Thoracic aorta (tissue), 2 donors: ENCODE results near the gene NRXN2. TPM values are rescaled to one million over a fixed set of nuclear protein-coding genes. Genes with fewer than 3 reads are reported as not detected.

Source experiments
- ATAC-seq: fragments of 150-250 bp; one replicate; pipeline ENCODE4 v1.8.0; 2017; ENCODE audit warnings: low read depth; ENCODE audit not compliant: insufficient number of reproducible peaks, low FRiP score
- DNase-seq: peaks from one replicate; pipeline ENCODE4 v3.0.0-alpha.2; 2020; ENCODE audit warnings: low spot score
- H3K27ac ChIP-seq, 2 donors: fragments of 200-600 bp; sonication (generic); 1 replicate in 1 of 2; 2 replicates in 1 of 2; pipeline ENCODE4 v1.5.1; 2016; ENCODE audit warnings: mild to moderate bottlenecking in 2 of 2, moderate library complexity in 2 of 2
- H3K27me3 ChIP-seq: fragments of 200-600 bp; sonication (generic); replicated peaks from 2 replicates; pipeline ENCODE4 v1.6.0; 2016; ENCODE audit warnings: mild to moderate bottlenecking; ENCODE audit not compliant: insufficient read depth
- H3K36me3 ChIP-seq: fragments of 200-600 bp; sonication (generic); one replicate; pipeline ENCODE4 v1.5.1; 2016
- H3K4me1 ChIP-seq, 2 donors: fragments of 200-600 bp; sonication (generic); 1 replicate in 1 of 2; 2 replicates in 1 of 2; pipeline versions ENCODE4 v1.5.1 to v1.6.0; 2016; ENCODE audit warnings: low read depth in 2 of 2, mild to moderate bottlenecking in 1 of 2; ENCODE audit not compliant: control insufficient read depth in 1 of 2
- H3K4me3 ChIP-seq: fragments of 200-600 bp; sonication (generic); 2 replicates; pipeline ENCODE4 v1.5.1; 2016; ENCODE audit warnings: mild to moderate bottlenecking
- H3K9me3 ChIP-seq: fragments of 200-600 bp; sonication (generic); 2 replicates; pipeline ENCODE4 v1.5.1; 2016
- total RNA-seq, 2 donors: library from RNA; depleted of rRNA; stranded (reverse); fragments of >200 nt; gene quantifications; one replicate each; pipeline versions ENCODE4 v1.1.0 to v1.2.3, GENCODE V29; 2016
- TF ChIP-seq, protein P1 (sequence below): fragments of 200-600 bp; sonication (generic); IDR thresholded peaks from one replicate; pipeline ENCODE4 v1.5.1; 2019; ENCODE audit warnings: antibody characterized with exemption

Gene NRXN2
- total RNA-seq, 2 donors from 2014 or later: 40.3 to 41.3 TPM

DNA sequence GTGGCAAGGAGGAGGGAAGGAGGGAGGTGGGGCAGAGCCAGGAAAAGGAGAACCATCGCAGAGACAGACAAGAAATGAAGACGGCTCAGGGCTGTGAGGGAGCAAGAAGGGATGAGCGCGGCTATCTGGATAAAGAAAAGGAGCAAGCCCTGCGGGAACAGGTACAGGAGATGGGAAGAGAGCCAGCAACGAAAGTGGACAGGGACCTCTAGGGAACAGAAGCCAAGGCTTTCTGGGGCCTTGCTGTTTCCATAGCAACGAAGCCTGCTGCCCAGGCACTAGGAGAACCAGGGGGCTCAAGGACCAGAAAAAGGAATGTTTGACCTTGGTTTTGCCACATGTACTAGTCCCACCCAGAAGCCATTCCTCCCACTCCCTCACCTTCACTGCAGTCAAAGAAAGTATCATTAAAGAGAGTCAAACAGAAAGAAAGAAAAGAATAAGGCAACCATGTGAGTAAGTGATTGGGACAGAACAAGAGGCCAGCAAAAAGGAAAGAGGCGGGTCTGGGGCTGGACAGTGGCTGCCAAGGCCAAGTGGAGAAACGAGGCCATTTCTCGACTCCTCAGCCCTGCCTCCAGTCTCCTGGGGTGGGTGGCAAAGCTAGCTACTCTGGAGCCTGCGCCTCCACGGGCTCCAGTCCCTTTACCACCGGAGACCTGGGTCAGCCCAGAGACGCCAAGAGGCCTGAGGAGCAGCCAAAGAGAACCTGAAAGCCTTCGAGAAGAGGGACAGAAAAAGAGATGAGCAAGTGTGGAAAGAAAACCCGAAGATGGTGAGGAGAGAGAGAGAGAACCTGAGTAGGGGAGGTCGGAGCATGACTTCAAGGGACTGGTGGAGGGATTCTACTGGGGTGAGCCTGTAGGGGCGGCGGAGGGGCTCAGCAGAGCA lies 35.1 kb downstream of the NRXN2 start:
- H3K27me3 ChIP-seq: no peaks in the 10 kb centered on the region
- ATAC-seq: no peak
- TF ChIP-seq, protein P1, sequence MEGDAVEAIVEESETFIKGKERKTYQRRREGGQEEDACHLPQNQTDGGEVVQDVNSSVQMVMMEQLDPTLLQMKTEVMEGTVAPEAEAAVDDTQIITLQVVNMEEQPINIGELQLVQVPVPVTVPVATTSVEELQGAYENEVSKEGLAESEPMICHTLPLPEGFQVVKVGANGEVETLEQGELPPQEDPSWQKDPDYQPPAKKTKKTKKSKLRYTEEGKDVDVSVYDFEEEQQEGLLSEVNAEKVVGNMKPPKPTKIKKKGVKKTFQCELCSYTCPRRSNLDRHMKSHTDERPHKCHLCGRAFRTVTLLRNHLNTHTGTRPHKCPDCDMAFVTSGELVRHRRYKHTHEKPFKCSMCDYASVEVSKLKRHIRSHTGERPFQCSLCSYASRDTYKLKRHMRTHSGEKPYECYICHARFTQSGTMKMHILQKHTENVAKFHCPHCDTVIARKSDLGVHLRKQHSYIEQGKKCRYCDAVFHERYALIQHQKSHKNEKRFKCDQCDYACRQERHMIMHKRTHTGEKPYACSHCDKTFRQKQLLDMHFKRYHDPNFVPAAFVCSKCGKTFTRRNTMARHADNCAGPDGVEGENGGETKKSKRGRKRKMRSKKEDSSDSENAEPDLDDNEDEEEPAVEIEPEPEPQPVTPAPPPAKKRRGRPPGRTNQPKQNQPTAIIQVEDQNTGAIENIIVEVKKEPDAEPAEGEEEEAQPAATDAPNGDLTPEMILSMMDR: no peak
- H3K4me3 ChIP-seq: peak overlapping the region; percentile 64
- no peaks in the 10 kb centered on the region for H3K36me3 ChIP-seq
- peak overlapping the region; percentile 80 to 95 for H3K27ac ChIP-seq
- no peaks in the 10 kb centered on the region for H3K9me3 ChIP-seq
- H3K4me1 ChIP-seq: peaks cover 18 to 30% of the 10 kb centered on the region in 2 donors
- no peak for DNase-seq

DNA sequence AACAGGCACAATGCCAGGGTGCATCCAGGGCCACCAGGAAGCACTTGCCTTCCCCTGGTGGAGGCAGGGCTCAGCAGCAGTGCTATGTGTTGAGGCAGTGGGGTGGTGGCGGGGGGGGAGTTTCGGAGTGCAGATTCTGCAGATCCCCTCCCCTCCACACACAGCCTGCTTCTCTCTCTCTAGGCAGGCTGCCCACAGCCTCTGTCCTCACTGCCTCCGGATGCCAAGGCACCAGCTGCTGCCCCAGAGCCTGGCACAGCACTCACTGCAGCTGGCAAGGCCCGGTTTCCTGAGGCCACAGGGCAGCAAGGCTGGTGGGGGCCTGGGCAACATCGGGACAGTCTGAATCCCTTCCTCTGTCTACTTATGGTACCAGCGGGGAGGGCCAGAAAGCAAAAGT lies 35.8 kb downstream of the NRXN2 start:
- DNase-seq: peak; percentile 22
- no peak for ATAC-seq
- Histone ChIP-seq H3K27ac (peak overlapping the region; percentile 80 to 95), H3K27me3 (no peaks in the 10 kb centered on the region), H3K4me3 (no peak overlapping the region), H3K9me3 (no peaks in the 10 kb centered on the region), H3K36me3 (no peaks in the 10 kb centered on the region), H3K4me1 (peaks cover 18 to 30% of the 10 kb centered on the region in 2 donors)
- TF ChIP-seq, protein P1: no peak

- Histone ChIP-seq H3K27ac (peak overlapping the region; percentile 80 to 95), H3K27me3 (no peaks in the 10 kb centered on the region), H3K9me3 (no peaks in the 10 kb centered on the region), H3K36me3 (no peaks in the 10 kb centered on the region), H3K4me1 (peaks cover 18 to 30% of the 10 kb centered on the region in 2 donors), H3K4me3 (no peak overlapping the region)
- TF ChIP-seq, protein P1: no peak
- DNase-seq: no peak
- ATAC-seq: no peak
Measured at GRCh38 chr11:64686466-64687170, 36.4 kb downstream of the NRXN2 start.

DNA sequence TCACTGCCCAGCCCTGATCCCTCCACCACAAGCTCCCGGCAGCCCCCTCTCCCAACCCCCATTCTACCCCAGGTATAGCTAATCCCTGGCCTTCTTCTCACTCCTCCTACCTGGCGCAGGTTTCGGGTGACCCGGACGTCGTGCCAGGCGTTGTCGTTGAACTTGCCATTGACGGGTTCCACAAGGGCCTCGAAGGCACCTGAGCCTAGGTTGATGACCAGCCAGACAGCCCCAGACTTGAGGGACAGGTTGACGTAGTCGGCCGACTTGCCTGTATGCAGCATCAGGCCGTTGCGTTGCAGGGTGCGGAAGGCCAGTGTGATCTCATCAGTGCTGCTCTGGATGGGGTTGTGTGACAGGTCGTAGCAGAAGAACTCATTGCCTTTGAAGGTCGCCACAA lies 37.5 kb downstream of the NRXN2 start:
- no peak for DNase-seq
- Histone ChIP-seq H3K4me1 (peaks cover 18 to 30% of the 10 kb centered on the region in 2 donors), H3K4me3 (no peak overlapping the region), H3K9me3 (no peaks in the 10 kb centered on the region), H3K27me3 (no peaks in the 10 kb centered on the region), H3K36me3 (no peaks in the 10 kb centered on the region), H3K27ac (no peak overlapping the region)
- ATAC-seq: no peak
- TF ChIP-seq, protein P1: no peak

GRCh38 chr11:64684357-64684756 lies 38.6 kb downstream of the NRXN2 start:
- Histone ChIP-seq H3K27ac (no peak overlapping the region), H3K4me3 (no peak overlapping the region), H3K9me3 (no peaks in the 10 kb centered on the region), H3K4me1 (peaks cover 18 to 30% of the 10 kb centered on the region in 2 donors), H3K36me3 (no peaks in the 10 kb centered on the region), H3K27me3 (no peaks in the 10 kb centered on the region)
- TF ChIP-seq, protein P1: no peak
- DNase-seq (no peak), ATAC-seq (no peak)
